ENCODE data around the gene OSBPL2.

Gene OSBPL2

GRCh38 chr20:62222972-62223371 lies 15.3 kb upstream of the OSBPL2 start:
- no peak for DNase-seq

GRCh38 chr20:62223571-62223970 lies 14.8 kb upstream of the OSBPL2 start:
- no peak for DNase-seq

- DNase-seq: no peak
Observed at GRCh38 chr20:62224113-62224855, 14.0 kb upstream of the OSBPL2 start.

GRCh38 chr20:62225026-62225425 lies 13.3 kb upstream of the OSBPL2 start:
- DNase-seq: no peak

GRCh38 chr20:62225820-62226635 lies 12.3 kb upstream of the OSBPL2 start:
- DNase-seq: no peak

GRCh38 chr20:62226707-62227590 lies 11.4 kb upstream of the OSBPL2 start:
- no peak for DNase-seq

GRCh38 chr20:62227591-62227976 lies 10.7 kb upstream of the OSBPL2 start:
- DNase-seq: no peak

GRCh38 chr20:62227977-62228958 lies 10.1 kb upstream of the OSBPL2 start:
- no peak for DNase-seq

- no peak for DNase-seq
Observed at GRCh38 chr20:62228982-62229545, 9.3 kb upstream of the OSBPL2 start.

- DNase-seq: no peak
Observed at GRCh38 chr20:62229667-62230066, 8.7 kb upstream of the OSBPL2 start.

GRCh38 chr20:62230276-62230675 lies 8.0 kb upstream of the OSBPL2 start:
- DNase-seq: no peak

GRCh38 chr20:62230696-62231095 lies 7.6 kb upstream of the OSBPL2 start:
- no peak for DNase-seq

GRCh38 chr20:62231292-62231691 lies 7.0 kb upstream of the OSBPL2 start:
- DNase-seq: no peak

GRCh38 chr20:62232194-62232593 lies 6.1 kb upstream of the OSBPL2 start:
- DNase-seq: no peak

GRCh38 chr20:62232770-62233645 lies 5.3 kb upstream of the OSBPL2 start:
- DNase-seq: no peak

GRCh38 chr20:62233684-62234083 lies 4.6 kb upstream of the OSBPL2 start:
- DNase-seq: no peak

- no peak for DNase-seq
Observed at GRCh38 chr20:62234339-62234738, 4.0 kb upstream of the OSBPL2 start.

- no peak for DNase-seq
Observed at GRCh38 chr20:62235001-62235776, 3.1 kb upstream of the OSBPL2 start.

- DNase-seq: no peak
Observed at GRCh38 chr20:62235777-62236157, 2.6 kb upstream of the OSBPL2 start.

- DNase-seq: no peak
Observed at GRCh38 chr20:62236200-62236599, 2.1 kb upstream of the OSBPL2 start.

Data from stimulated activated CD4-positive, alpha-beta T cell treated with anti-CD3 and anti-CD28 coated beads, Interleukin-2, amount 100 ng/mL, for 48 hours (primary cell).